ENCODE data around the gene PLCB1. TPM values are rescaled to one million over a fixed set of nuclear protein-coding genes. Genes with fewer than 3 reads are reported as not detected.
"Not testable (repeated sequence)": the region's sequence is repeated elsewhere in the genome, so short reads cannot be mapped to it uniquely, and the experiment has no call there.

The PLCB1 gene
- total RNA-seq, 1 experiment from 2014 or later, result 16.0 TPM

- no peaks in the 10 kb centered on the region for H3K27me3 ChIP-seq
- H3K36me3 ChIP-seq, result no peaks in the 10 kb centered on the region
- no peak overlapping the region for H3K4me3 ChIP-seq
- no peak for DNase-seq
- H3K9me3 ChIP-seq, result no peaks in the 10 kb centered on the region
Measured at GRCh38 chr20:8581446-8582183, 449.5 kb downstream of the PLCB1 start.

DNA sequence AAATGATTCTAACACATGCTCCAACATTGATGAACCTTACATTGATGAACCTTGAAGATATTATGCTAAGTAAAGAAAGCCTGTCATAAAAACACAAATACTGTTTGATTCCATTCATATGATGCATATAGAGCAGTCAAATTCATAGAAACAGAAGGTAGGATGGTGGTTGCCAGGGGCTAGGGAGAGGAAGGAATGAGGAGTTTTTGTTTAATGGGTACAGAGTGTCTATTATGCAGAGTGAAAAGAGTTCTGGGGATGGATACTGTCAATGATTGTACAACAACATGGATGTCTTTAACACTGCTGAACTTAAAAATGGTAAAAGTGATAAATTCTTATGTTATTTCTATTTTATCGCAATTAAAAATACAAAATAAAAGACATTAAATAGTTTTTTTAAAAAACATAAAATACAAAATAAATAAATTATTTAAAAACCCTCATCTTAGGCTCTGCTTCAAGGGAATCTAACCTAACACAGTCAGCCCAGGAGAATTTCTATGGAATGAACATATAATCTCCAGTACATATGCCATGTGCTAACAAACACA is 451.0 kb downstream of the PLCB1 start:
- Histone ChIP-seq H3K9me3 (no peaks in the 10 kb centered on the region), H3K27me3 (no peaks in the 10 kb centered on the region), H3K4me3 (no peak overlapping the region), H3K36me3 (no peaks in the 10 kb centered on the region)
- DNase-seq, result no peak

DNA sequence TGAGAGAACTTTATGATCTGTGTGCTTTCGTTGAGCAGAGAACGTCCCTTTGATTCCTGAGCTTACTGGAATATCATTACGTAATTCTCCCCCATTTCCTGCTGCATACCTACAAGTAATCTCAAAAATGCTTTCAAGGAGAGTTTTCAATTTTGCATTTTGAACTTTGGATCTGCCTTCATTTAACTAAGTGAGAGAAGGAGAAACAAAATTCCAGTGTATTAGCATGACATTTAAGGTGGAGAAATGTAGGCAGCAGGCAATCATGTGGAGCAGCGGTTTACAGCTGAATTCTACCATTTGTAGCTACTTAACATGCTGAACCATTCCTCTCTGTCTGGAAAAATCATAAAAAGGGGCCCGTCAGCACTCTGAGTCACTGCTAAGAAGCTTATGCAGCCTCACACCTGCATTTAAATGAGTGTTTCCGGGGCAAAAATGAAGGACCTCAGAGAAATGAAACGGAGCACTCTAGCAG is 451.5 kb downstream of the PLCB1 start:
- H3K36me3 ChIP-seq, result no peaks in the 10 kb centered on the region
- no peak for DNase-seq
- no peaks in the 10 kb centered on the region for H3K9me3 ChIP-seq
- H3K27me3 ChIP-seq, result no peaks in the 10 kb centered on the region
- H3K4me3 ChIP-seq, result no peak overlapping the region

DNA sequence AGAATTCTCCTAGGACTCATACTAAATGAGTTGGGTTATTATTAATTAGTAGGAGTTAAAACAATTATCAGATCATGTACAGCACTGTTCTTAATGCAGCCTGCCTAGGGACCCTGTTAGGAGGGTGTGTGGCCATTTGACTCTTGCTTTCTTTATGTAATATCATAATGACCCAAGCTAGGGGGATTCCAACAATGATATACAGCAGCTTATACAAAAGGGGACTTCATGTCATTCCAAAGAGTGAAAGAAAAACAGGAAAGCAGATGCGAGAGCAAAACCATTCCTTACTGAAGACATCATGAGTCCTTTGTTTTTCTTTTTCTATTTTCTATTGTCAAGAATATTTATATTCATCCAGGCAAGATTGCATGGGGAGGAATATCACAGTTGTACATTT is 455.2 kb downstream of the PLCB1 start:
- no peak overlapping the region for H3K4me3 ChIP-seq
- no peaks in the 10 kb centered on the region for H3K9me3 ChIP-seq
- DNase-seq, result no peak
- no peaks in the 10 kb centered on the region for H3K36me3 ChIP-seq
- H3K27me3 ChIP-seq, result no peaks in the 10 kb centered on the region

- Histone ChIP-seq H3K27me3 (no peaks in the 10 kb centered on the region), H3K9me3 (no peaks in the 10 kb centered on the region), H3K4me3 (no peak overlapping the region), H3K36me3 (no peaks in the 10 kb centered on the region)
- no peak for DNase-seq
Measured at GRCh38 chr20:8587810-8588209, 455.7 kb downstream of the PLCB1 start.

DNA sequence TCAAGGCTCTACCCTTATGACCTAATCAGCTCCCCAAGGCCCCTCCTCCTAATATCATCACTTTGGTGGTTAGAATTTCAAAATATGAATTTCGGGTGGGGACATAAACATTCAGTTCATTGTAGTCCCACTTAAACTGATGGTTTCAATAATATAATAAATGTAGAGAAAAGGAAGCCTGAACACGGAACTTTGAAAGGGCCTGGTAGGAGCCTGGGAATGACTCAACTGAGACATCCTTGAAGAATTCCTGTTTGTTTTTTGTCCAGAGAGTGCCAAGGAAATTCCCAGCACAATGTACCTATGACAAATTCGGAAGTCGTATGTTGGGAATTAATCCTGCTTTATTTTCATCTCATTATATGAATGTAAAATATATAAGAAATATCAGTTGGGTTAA is 457.9 kb downstream of the PLCB1 start:
- no peaks in the 10 kb centered on the region for H3K9me3 ChIP-seq
- DNase-seq, result no peak
- H3K27me3 ChIP-seq, result no peaks in the 10 kb centered on the region
- H3K36me3 ChIP-seq, result no peaks in the 10 kb centered on the region
- no peak overlapping the region for H3K4me3 ChIP-seq

- not testable (repeated sequence) for DNase-seq, H3K9me3 ChIP-seq, H3K27me3 ChIP-seq, H3K36me3 ChIP-seq
- H3K4me3 ChIP-seq, result peak overlapping the region; percentile 53
Measured at GRCh38 chr20:8600910-8601541, 469.0 kb downstream of the PLCB1 start.

GRCh38 chr20:8601542-8601912 is 469.5 kb downstream of the PLCB1 start:
- no peak for DNase-seq
- peak overlapping the region; percentile 53 for H3K4me3 ChIP-seq
- no peaks in the 10 kb centered on the region for H3K27me3 ChIP-seq

GRCh38 chr20:8602389-8603116 is 470.5 kb downstream of the PLCB1 start:
- Histone ChIP-seq H3K9me3 (no peaks in the 10 kb centered on the region), H3K27me3 (no peaks in the 10 kb centered on the region), H3K36me3 (no peaks in the 10 kb centered on the region), H3K4me3 (no peak overlapping the region)
- no peak for DNase-seq

More at GRCh38 chr20:8601542-8601912, 469.5 kb downstream of the PLCB1 start:
- no peaks in the 10 kb centered on the region for H3K36me3 ChIP-seq
- H3K9me3 ChIP-seq, result no peaks in the 10 kb centered on the region

DNA sequence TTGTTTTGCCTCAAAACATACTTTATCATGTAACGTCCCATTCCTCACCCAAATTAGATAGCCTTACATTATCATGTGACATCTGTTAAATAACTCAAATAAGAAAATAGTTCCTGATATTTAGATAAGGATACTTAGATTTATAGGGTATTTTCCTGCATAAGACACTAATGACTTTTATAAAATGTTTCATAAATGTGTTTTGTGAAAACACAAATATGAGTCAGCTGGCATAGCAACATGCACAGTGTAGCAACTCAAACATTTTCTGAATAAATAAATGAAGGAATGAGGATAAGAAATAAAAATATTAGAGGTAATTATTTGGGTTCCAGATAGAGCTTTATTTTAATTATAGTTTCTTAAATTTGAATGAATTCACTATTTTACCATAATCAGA is 476.4 kb downstream of the PLCB1 start:
- Histone ChIP-seq H3K4me3 (no peak overlapping the region), H3K36me3 (no peaks in the 10 kb centered on the region), H3K9me3 (no peaks in the 10 kb centered on the region), H3K27me3 (no peaks in the 10 kb centered on the region)
- DNase-seq, result no peak

- H3K9me3 ChIP-seq, result no peaks in the 10 kb centered on the region
- H3K36me3 ChIP-seq, result no peaks in the 10 kb centered on the region
- no peak overlapping the region for H3K4me3 ChIP-seq
- no peaks in the 10 kb centered on the region for H3K27me3 ChIP-seq
- DNase-seq, result no peak
Measured at GRCh38 chr20:8616792-8617191, 484.7 kb downstream of the PLCB1 start.

DNA sequence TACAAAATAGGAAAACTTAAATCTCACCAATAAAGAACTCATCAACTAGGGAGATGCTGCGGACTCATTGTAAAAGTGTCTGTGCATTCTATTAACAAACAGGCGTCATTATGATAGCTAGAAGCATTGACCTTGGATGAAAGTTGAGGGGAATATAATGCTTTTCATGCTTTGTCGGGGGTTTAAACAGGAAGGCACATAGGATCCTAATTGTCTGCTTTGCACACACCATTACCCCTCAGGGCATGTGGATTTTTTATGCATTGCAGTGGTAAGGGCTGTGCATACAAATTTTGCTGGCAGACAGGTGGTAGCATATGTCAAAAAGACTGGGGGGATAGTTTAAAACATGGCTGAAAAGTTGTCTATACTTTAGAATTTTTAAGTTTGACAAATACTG is 488.9 kb downstream of the PLCB1 start:
- no peaks in the 10 kb centered on the region for H3K9me3 ChIP-seq
- H3K4me3 ChIP-seq, result no peak overlapping the region
- DNase-seq, result no peak
- H3K27me3 ChIP-seq, result no peaks in the 10 kb centered on the region
- H3K36me3 ChIP-seq, result no peaks in the 10 kb centered on the region

- no peaks in the 10 kb centered on the region for H3K36me3 ChIP-seq
- no peak overlapping the region for H3K4me3 ChIP-seq
- no peak for DNase-seq
- H3K27me3 ChIP-seq, result no peaks in the 10 kb centered on the region
- no peaks in the 10 kb centered on the region for H3K9me3 ChIP-seq
Measured at GRCh38 chr20:8624046-8624445, 492.0 kb downstream of the PLCB1 start.

DNA sequence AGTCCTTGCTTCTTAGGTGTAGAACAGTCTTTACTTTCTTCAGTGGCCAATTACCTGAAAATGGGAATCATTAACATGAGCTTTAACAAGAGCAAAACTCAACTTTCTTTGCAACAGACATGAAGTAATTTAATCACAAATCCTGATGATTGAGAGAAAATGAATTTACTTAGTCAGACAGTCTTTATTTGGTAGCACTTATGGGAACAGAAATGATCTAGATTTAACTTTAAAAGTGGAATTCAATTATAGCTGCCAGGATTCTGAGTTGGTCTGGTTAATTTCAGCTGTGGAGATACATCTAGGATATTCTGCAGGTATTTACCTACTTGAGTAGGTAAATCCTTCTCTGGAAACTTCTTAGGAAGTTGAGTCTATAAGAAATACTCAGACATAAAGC is 492.6 kb downstream of the PLCB1 start:
- DNase-seq, result no peak
- no peaks in the 10 kb centered on the region for H3K27me3 ChIP-seq
- H3K36me3 ChIP-seq, result no peaks in the 10 kb centered on the region
- no peaks in the 10 kb centered on the region for H3K9me3 ChIP-seq
- no peak overlapping the region for H3K4me3 ChIP-seq

GRCh38 chr20:8627340-8628004 is 495.4 kb downstream of the PLCB1 start:
- H3K27me3 ChIP-seq, result no peaks in the 10 kb centered on the region
- no peak for DNase-seq
- no peaks in the 10 kb centered on the region for H3K36me3 ChIP-seq
- no peak overlapping the region for H3K4me3 ChIP-seq
- no peaks in the 10 kb centered on the region for H3K9me3 ChIP-seq

DNA sequence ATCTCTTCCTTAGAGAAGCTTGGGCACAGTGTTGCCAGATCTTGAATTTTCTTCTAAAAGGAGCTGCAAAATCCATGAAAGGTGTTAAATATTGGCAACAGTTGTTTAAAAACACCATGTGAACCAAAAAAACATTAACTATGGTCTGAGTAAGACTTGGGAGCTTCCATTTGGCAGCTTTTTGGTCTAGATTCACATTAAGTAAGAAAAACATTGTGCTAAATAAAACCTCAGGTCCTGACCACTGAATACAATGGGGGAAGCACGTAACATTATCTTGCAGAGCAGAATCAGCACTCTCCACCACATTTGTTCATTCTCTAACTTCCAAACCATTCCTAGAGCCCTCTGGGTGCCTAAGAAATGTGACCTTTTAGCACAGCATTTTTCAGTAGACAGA is 499.2 kb downstream of the PLCB1 start:
- Histone ChIP-seq H3K27me3 (no peaks in the 10 kb centered on the region), H3K9me3 (no peaks in the 10 kb centered on the region)
- no peak for DNase-seq

GRCh38 chr20:8633366-8633765 is 501.3 kb downstream of the PLCB1 start:
- no peak overlapping the region for H3K4me3 ChIP-seq
- peak; percentile 26 for DNase-seq

More for the DNA sequence above, 499.2 kb downstream of the PLCB1 start:
- Histone ChIP-seq H3K4me3 (no peak overlapping the region), H3K36me3 (no peaks in the 10 kb centered on the region)

More at GRCh38 chr20:8633366-8633765, 501.3 kb downstream of the PLCB1 start:
- no peaks in the 10 kb centered on the region for H3K36me3 ChIP-seq
- no peaks in the 10 kb centered on the region for H3K9me3 ChIP-seq
- H3K27me3 ChIP-seq, result no peaks in the 10 kb centered on the region

All from MG63 (cell line).